Measurements from ENCODE around the gene ZFP82. TPM values are rescaled to one million over a fixed set of nuclear protein-coding genes. Genes with fewer than 3 reads are reported as not detected.

The ZFP82 gene
- total RNA-seq, 4 donors from 2014 or later = 5.9 to 8.0 (median 7.2) TPM

GRCh38 chr19:36363845-36364244 is 54.6 kb downstream of the ZFP82 start:
- H3K27ac ChIP-seq = no peak overlapping the region
- ATAC-seq = no peak
- TF ChIP-seq POLR2A (IDR thresholded peaks at IDR 0.05) (no peak), CTCF (IDR thresholded peaks at IDR 0.05) (no peak), POLR2AphosphoS5 (IDR thresholded peaks at IDR 0.05) (no peak), EP300 (IDR thresholded peaks at IDR 0.05) (no peak)
- 74 to 77% methylated on average over 4 to 5 of the region's 6 CpGs for WGBS, 2 donors (ENCODE audit: low coverage in 1 of 2)
- H3K4me3 ChIP-seq = no peak overlapping the region
- no peaks in the 10 kb centered on the region for H3K4me1 ChIP-seq
- peaks cover 0 to 89% of the 10 kb centered on the region in 2 donors for H3K36me3 ChIP-seq
- H3K27me3 ChIP-seq = no peaks in the 10 kb centered on the region
- H3K9me3 ChIP-seq = no peaks in the 10 kb centered on the region

Other genes with a start within 250 kb of the ZFP82 start
- gene ZNF565, start 204.0 kb downstream of the ZFP82 start, total RNA-seq = 1 to 10 TPM; 4.4 to 6.3 (median 5.8) TPM
- gene ZNF146, start 203.5 kb downstream of the ZFP82 start, total RNA-seq = 10 to 100 TPM; 57.9 to 98.2 (median 75.2) TPM
- 10 to 100 TPM in 1 of 4 donors, 1 to 10 TPM in 3; 3.6 to 10.6 (median 4.1) TPM for gene ZFP14, start 39.4 kb downstream of the ZFP82 start, total RNA-seq
- 10 to 100 TPM; 12.6 to 24.2 (median 19.7) TPM for gene ZNF566, start 70.9 kb upstream of the ZFP82 start, total RNA-seq
- 10 to 100 TPM in 1 of 4 donors, 1 to 10 TPM in 3; 6.9 to 13.9 (median 8.4) TPM for gene ZNF260, start 109.6 kb upstream of the ZFP82 start, total RNA-seq
- 10 to 100 TPM; 13.2 to 25.2 (median 16.2) TPM for gene ZNF529, start 154.6 kb upstream of the ZFP82 start, total RNA-seq
- gene ZNF382, start 186.7 kb upstream of the ZFP82 start, total RNA-seq = 10 to 100 TPM in 2 of 4 donors, 1 to 10 TPM in 2; 6.9 to 26.0 (median 16.6) TPM
- 10 to 100 TPM in 3 of 4 donors, 1 to 10 TPM in 1; 8.5 to 27.7 (median 17.1) TPM for gene ZNF461, start 248.2 kb upstream of the ZFP82 start, total RNA-seq